Measurements from ENCODE around the gene ZNF785.
A peak's percentile ranks its signal among the peaks of the same experiment; 100 is the strongest.

ZNF785 gene

GRCh38 chr16:30606004-30606403, 20.5 kb upstream of the ZNF785 start:
- TF ChIP-seq FOXP2 (optimal IDR thresholded peaks at IDR 0.05; ENCODE audit: control extremely low read depth, extremely low read length, insufficient read depth): no peak
- no peak for TF ChIP-seq POLR2AphosphoS5 (IDR thresholded peaks at IDR 0.05; ENCODE audit: borderline replicate concordance, low read depth, low read length)
- TF ChIP-seq EZH2 (IDR thresholded peaks at IDR 0.05): no peak
- Histone ChIP-seq H3K27ac (no peak overlapping the region), H3K36me3 (ENCODE audit: insufficient read depth, low read length) (peaks cover 36% of the 10 kb centered on the region), H3K9me3 (ENCODE audit: low read depth, low read length) (no peaks in the 10 kb centered on the region), H3K9ac (ENCODE audit: insufficient read length) (no peak overlapping the region), H3K4me3 (no peak overlapping the region)
- DNase-seq (ENCODE audit: low read depth, low spot score): no peak

GRCh38 chr16:30605158-30605557, 19.7 kb upstream of the ZNF785 start:
- H3K9me3 ChIP-seq (ENCODE audit: low read depth, low read length): no peaks in the 10 kb centered on the region
- no peak for DNase-seq (ENCODE audit: low read depth, low spot score)
- H3K36me3 ChIP-seq (ENCODE audit: insufficient read depth, low read length): peaks cover 36% of the 10 kb centered on the region
- no peak overlapping the region for H3K27ac ChIP-seq
- no peak overlapping the region for H3K9ac ChIP-seq (ENCODE audit: insufficient read length)
- no peak overlapping the region for H3K4me3 ChIP-seq
- TF ChIP-seq POLR2AphosphoS5 (IDR thresholded peaks at IDR 0.05; ENCODE audit: borderline replicate concordance, low read depth, low read length): no peak
- TF ChIP-seq FOXP2 (optimal IDR thresholded peaks at IDR 0.05; ENCODE audit: control extremely low read depth, extremely low read length, insufficient read depth): no peak
- no peak for TF ChIP-seq EZH2 (IDR thresholded peaks at IDR 0.05)

- Histone ChIP-seq H3K4me3 (no peak overlapping the region), H3K9ac (ENCODE audit: insufficient read length) (no peak overlapping the region), H3K9me3 (ENCODE audit: low read depth, low read length) (no peaks in the 10 kb centered on the region), H3K27ac (no peak overlapping the region), H3K36me3 (ENCODE audit: insufficient read depth, low read length) (peaks cover 36% of the 10 kb centered on the region)
- no peak for TF ChIP-seq FOXP2 (optimal IDR thresholded peaks at IDR 0.05; ENCODE audit: control extremely low read depth, extremely low read length, insufficient read depth)
- TF ChIP-seq POLR2AphosphoS5 (IDR thresholded peaks at IDR 0.05; ENCODE audit: borderline replicate concordance, low read depth, low read length): no peak
- no peak for TF ChIP-seq EZH2 (IDR thresholded peaks at IDR 0.05)
- DNase-seq (ENCODE audit: low read depth, low spot score): no peak
Measured at GRCh38 chr16:30604316-30604947, 18.9 kb upstream of the ZNF785 start.

- no peak overlapping the region for H3K4me3 ChIP-seq
- H3K9me3 ChIP-seq (ENCODE audit: low read depth, low read length): no peaks in the 10 kb centered on the region
- H3K27ac ChIP-seq: no peak overlapping the region
- TF ChIP-seq FOXP2 (optimal IDR thresholded peaks at IDR 0.05; ENCODE audit: control extremely low read depth, extremely low read length, insufficient read depth) (no peak), EZH2 (IDR thresholded peaks at IDR 0.05) (no peak), POLR2AphosphoS5 (IDR thresholded peaks at IDR 0.05; ENCODE audit: borderline replicate concordance, low read depth, low read length) (no peak)
- H3K9ac ChIP-seq (ENCODE audit: insufficient read length): no peak overlapping the region
- H3K36me3 ChIP-seq (ENCODE audit: insufficient read depth, low read length): peaks cover 36% of the 10 kb centered on the region
- DNase-seq (ENCODE audit: low read depth, low spot score): no peak
Measured at GRCh38 chr16:30603945-30604315, 18.4 kb upstream of the ZNF785 start.

GRCh38 chr16:30602616-30603277, 17.2 kb upstream of the ZNF785 start:
- Histone ChIP-seq H3K9ac (ENCODE audit: insufficient read length) (peak overlapping the region; percentile 14), H3K36me3 (ENCODE audit: insufficient read depth, low read length) (peaks cover 27% of the 10 kb centered on the region), H3K27ac (peak overlapping the region; percentile 78), H3K9me3 (ENCODE audit: low read depth, low read length) (no peaks in the 10 kb centered on the region), H3K4me3 (0 out of 2 replicates have a peak overlapping the region, but pooled peaks have one; percentile 17)
- DNase-seq (ENCODE audit: low read depth, low spot score): no peak
- TF ChIP-seq FOXP2 (optimal IDR thresholded peaks at IDR 0.05; ENCODE audit: control extremely low read depth, extremely low read length, insufficient read depth) (no peak), POLR2AphosphoS5 (IDR thresholded peaks at IDR 0.05; ENCODE audit: borderline replicate concordance, low read depth, low read length) (no peak)

- no peak for TF ChIP-seq POLR2AphosphoS5 (IDR thresholded peaks at IDR 0.05; ENCODE audit: borderline replicate concordance, low read depth, low read length)
- TF ChIP-seq FOXP2 (optimal IDR thresholded peaks at IDR 0.05; ENCODE audit: control extremely low read depth, extremely low read length, insufficient read depth): no peak
- no peak for TF ChIP-seq EZH2 (IDR thresholded peaks at IDR 0.05)
- H3K9ac ChIP-seq (ENCODE audit: insufficient read length): no peak overlapping the region
- H3K27ac ChIP-seq: peak overlapping the region; percentile 15
Measured at GRCh38 chr16:30601966-30602365, 16.5 kb upstream of the ZNF785 start.

GRCh38 chr16:30600929-30601328, 15.4 kb upstream of the ZNF785 start:
- H3K27ac ChIP-seq: no peak overlapping the region
- H3K4me3 ChIP-seq: no peak overlapping the region
- DNase-seq (ENCODE audit: low read depth, low spot score): no peak
- H3K9ac ChIP-seq (ENCODE audit: insufficient read length): no peak overlapping the region
- peaks cover 22% of the 10 kb centered on the region for H3K36me3 ChIP-seq (ENCODE audit: insufficient read depth, low read length)
- no peak for TF ChIP-seq FOXP2 (optimal IDR thresholded peaks at IDR 0.05; ENCODE audit: control extremely low read depth, extremely low read length, insufficient read depth)
- no peak for TF ChIP-seq POLR2AphosphoS5 (IDR thresholded peaks at IDR 0.05; ENCODE audit: borderline replicate concordance, low read depth, low read length)
- no peak for TF ChIP-seq EZH2 (IDR thresholded peaks at IDR 0.05)
- H3K9me3 ChIP-seq (ENCODE audit: low read depth, low read length): no peaks in the 10 kb centered on the region

More at GRCh38 chr16:30601966-30602365, 16.5 kb upstream of the ZNF785 start:
- DNase-seq (ENCODE audit: low read depth, low spot score): no peak
- Histone ChIP-seq H3K36me3 (ENCODE audit: insufficient read depth, low read length) (peaks cover 22% of the 10 kb centered on the region), H3K4me3 (no peak overlapping the region), H3K9me3 (ENCODE audit: low read depth, low read length) (no peaks in the 10 kb centered on the region)

- DNase-seq (ENCODE audit: low read depth, low spot score): no peak
- Histone ChIP-seq H3K4me3 (no peak overlapping the region), H3K9me3 (ENCODE audit: low read depth, low read length) (no peaks in the 10 kb centered on the region), H3K9ac (ENCODE audit: insufficient read length) (no peak overlapping the region), H3K36me3 (ENCODE audit: insufficient read depth, low read length) (peaks cover 18% of the 10 kb centered on the region), H3K27ac (no peak overlapping the region)
- no peak for TF ChIP-seq POLR2AphosphoS5 (IDR thresholded peaks at IDR 0.05; ENCODE audit: borderline replicate concordance, low read depth, low read length)
- no peak for TF ChIP-seq FOXP2 (optimal IDR thresholded peaks at IDR 0.05; ENCODE audit: control extremely low read depth, extremely low read length, insufficient read depth)
- TF ChIP-seq EZH2 (IDR thresholded peaks at IDR 0.05): no peak
Measured at GRCh38 chr16:30600215-30600614, 14.7 kb upstream of the ZNF785 start.

All from SK-N-MC (cell line).